ENCODE data around the gene GUF1.

DNA sequence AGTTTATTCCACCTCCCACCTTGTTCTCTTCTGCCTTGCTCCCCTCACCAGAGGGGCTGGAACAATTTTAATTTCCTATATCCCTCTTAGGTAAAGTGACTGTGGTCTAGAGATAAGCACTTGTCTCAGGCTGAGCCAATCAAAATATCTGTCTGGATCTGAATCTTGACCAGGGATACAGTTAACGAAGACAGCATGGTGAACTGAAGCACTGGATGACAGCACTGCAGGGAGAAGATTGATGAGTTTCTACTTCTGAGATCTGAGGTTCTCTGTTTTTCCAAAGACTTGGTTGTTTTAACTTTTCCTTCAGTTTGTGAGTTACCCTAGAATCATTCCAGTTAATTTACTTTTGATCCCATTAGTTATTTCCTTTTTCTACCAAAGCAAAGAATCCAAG, 34.9 kb downstream of the GUF1 start:
- TF ChIP-seq, protein P1, sequence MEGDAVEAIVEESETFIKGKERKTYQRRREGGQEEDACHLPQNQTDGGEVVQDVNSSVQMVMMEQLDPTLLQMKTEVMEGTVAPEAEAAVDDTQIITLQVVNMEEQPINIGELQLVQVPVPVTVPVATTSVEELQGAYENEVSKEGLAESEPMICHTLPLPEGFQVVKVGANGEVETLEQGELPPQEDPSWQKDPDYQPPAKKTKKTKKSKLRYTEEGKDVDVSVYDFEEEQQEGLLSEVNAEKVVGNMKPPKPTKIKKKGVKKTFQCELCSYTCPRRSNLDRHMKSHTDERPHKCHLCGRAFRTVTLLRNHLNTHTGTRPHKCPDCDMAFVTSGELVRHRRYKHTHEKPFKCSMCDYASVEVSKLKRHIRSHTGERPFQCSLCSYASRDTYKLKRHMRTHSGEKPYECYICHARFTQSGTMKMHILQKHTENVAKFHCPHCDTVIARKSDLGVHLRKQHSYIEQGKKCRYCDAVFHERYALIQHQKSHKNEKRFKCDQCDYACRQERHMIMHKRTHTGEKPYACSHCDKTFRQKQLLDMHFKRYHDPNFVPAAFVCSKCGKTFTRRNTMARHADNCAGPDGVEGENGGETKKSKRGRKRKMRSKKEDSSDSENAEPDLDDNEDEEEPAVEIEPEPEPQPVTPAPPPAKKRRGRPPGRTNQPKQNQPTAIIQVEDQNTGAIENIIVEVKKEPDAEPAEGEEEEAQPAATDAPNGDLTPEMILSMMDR (IDR thresholded peaks at IDR 0.05; ENCODE audit: insufficient read depth, low read depth, low read length): no peak
- no peak for TF ChIP-seq EZH2 (IDR thresholded peaks at IDR 0.05; ENCODE audit: insufficient read depth, low read length)
